Renal pelvis (tissue), 4 donors: ENCODE results near the gene RPL41. TPM values are rescaled to one million over a fixed set of nuclear protein-coding genes. Genes with fewer than 3 reads are reported as not detected.
"Not testable (repeated sequence)": the region's sequence is repeated elsewhere in the genome, so short reads cannot be mapped to it uniquely, and the experiment has no call there.

Experiments
- DNase-seq: peaks from one replicate; pipeline ENCODE4 v3.0.0-alpha.2; 2013
- polyA plus RNA-seq, 3 donors: library from polyadenylated mRNA; unstranded; fragments of 120-200 nt; gene quantifications; one replicate each; pipeline ENCODE4 v1.2.1, GENCODE V29; 2013; ENCODE audit not compliant: insufficient read length in 3 of 3

The RPL41 gene
- polyA plus RNA-seq, 3 donors, result 4,623 to 5,799 (median 4,745) TPM

- DNase-seq, result peak; percentile 39
These were observed 30.3 kb downstream of the RPL41 start for GRCh38 chr12:56146492-56147460.

DNA sequence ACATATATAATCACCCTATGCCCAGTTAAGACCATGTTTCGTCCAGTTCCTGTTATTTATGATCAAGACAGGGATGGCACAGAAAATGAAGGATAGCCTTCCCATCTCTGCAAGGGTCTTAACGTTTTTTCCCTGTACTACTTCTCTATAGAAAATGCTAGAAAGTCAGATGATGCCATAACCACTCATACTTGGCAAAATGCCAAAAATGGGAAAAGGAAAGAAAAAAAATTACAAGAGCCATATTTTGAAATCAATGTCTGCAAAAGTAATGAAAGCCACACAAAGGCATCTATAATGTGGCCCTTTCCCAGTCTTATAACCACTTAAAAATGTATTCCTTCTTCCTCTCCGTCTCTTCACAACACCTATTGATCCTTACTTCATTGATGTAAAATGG is 34.1 kb downstream of the RPL41 start:
- DNase-seq, result no peak

DNA sequence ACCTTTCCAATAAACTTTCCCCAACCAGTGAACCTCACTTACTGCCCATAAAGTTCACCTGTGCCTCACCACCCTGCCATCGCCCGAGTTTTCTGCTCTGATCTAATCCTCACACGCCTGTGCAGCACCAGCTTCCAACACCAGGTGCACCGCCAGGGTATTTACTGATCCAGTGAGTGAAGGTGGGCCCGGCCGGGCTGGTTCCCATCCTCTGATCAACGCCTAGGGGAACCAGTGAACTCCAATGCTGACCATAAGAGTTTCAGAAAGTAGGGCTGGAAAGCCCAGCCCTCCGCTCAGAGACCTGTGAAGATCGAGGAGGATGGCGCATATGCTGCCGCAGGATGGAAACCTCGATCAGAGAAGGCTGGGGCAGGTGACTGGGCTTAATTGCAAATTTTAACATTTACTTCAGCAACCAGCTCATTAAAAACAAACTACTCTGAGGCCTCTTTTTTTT is 35.3 kb downstream of the RPL41 start:
- peak; percentile 48 for DNase-seq

DNA sequence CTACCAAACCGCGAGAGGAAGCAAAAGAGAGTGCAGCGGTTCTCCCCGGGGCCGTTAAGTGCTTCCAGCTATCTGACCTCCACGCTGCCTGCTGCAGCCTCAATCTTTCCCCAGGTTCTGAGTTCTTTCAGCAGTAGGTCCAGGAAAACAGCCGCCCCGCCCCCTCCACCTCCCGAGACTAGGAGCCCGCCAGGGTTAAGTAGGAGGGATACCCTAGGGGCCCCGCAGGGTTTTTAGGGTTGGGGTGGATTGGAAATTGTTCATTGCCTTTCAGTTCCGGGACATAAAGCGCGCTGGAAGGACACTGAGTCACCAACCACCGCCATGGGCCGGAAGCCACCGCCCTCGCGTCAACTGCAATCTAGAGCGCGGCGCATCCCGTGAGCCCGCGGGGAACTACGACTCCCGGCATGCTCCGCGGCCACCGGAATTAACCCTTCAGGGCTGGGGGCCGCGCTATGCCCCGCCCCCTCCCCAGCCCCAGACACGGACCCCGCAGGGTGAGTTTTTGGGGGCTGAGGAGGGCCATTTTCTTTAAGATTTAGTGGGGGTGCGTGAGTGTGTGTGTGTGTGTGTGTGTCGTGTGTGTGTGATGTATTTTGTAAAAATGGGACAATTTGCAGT is 35.8 kb downstream of the RPL41 start, which contains the start of gene MYL6B:
Gene MYL6B (plus strand): TSS at position 456 of the 624 bp plus-strand sequence. CDS start 1,332 bp downstream, outside the sequence.
- DNase-seq, result peak; percentile 91

- no peak for DNase-seq
These were observed 36.6 kb downstream of the RPL41 start for GRCh38 chr12:56152756-56153677.

GRCh38 chr12:56153678-56154065 is 37.2 kb downstream of the RPL41 start:
- no peak for DNase-seq

- no peak for DNase-seq
These were observed 37.9 kb downstream of the RPL41 start for GRCh38 chr12:56154246-56154771.

- no peak for DNase-seq
These were observed 38.4 kb downstream of the RPL41 start for GRCh38 chr12:56154818-56155217.

- no peak for DNase-seq
These were observed 38.9 kb downstream of the RPL41 start for GRCh38 chr12:56155256-56155845.

GRCh38 chr12:56156464-56157200 is 40.2 kb downstream of the RPL41 start:
- not testable (repeated sequence) for DNase-seq

DNA sequence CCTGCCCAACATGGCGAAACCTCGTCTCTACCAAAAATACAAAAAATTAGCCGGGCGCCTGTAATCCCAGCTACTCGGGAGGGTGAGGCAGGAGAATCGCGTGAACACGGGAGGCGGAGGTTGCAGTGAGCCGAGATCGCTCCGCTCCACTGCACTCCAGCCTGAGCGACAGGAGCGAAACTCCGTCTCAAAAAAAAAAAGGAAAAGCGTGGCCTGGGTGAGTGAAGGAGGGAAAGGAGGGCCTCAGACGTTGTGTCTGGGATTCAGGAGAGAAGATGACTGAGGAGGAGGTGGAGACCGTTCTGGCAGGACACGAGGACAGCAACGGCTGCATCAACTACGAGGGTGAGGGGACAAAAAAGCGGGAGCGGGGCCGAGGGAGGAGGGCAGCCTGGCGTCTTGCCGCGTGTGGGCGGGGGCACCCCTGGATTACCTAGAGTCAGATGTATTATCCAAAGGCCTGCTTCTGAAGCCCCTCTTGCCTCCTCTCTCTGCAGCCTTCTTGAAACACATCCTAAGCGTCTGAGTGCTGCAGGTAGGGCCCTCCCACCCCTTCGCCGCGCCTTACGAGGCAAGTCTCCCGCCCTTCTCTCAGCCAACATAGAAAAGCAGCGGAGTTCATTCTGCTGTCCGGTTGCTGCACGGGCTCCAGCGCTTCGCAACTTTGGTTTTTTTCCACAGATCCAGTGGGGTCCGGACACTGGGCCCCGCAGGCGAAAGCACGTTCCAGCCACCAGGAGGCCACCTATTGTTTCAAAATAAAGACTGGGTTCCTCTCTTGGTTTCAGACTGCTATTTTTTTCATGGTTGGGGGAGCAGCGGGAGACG is 41.0 kb downstream of the RPL41 start:
- DNase-seq, result peak; percentile 94

DNA sequence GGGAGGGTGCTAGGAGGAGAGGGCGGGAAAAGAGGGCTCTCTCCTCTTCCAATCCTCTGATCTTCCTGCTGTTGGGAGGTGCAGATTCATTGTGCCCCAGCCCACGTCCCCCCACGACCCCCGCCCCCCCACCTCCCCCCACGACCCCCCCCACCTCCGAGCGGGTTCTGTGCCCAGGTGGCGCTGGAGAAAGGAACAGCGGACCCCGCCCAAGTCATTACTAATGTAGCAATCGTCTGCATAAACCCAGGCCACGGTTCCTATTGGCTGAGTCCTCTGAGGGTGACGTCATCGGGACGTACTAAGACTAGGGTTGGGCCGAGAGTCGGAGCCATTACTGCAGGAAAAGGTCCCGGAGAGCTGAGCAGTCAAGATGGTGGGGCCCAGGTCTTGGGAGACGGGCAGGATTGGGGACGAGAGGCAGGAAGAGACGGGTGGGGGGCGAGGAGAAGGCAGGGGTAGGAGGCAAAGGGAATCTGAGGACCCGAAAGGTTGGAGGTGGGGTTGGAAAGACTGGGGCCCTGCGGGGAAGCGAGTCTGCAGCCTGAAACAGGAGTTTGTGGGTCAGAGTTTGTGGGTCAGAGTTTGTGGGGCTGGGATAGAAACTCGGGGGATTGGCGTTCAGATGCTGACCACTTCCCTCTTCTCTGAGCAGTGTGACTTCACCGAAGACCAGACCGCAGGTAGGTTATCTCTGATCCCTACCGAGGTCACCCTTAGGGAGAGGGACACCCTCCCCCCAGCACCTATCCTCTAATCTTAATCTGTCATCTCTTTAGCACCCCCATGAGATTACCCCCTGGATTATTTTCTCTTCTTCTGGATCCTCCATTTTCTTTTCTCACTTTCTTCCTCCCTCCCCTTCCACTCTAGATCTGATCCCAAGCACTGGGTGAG is 41.8 kb downstream of the RPL41 start, which contains the start of gene MYL6:
Gene MYL6 (plus strand): TSS at position 331 of the 897 bp plus-strand sequence. CDS start 43 bp downstream, at position 374.
- DNase-seq, result peak; percentile 99

- DNase-seq, result peak; percentile 58
These were observed 42.6 kb downstream of the RPL41 start for GRCh38 chr12:56158926-56159461.

GRCh38 chr12:56159482-56160192 is 43.2 kb downstream of the RPL41 start:
- DNase-seq, result no peak

DNA sequence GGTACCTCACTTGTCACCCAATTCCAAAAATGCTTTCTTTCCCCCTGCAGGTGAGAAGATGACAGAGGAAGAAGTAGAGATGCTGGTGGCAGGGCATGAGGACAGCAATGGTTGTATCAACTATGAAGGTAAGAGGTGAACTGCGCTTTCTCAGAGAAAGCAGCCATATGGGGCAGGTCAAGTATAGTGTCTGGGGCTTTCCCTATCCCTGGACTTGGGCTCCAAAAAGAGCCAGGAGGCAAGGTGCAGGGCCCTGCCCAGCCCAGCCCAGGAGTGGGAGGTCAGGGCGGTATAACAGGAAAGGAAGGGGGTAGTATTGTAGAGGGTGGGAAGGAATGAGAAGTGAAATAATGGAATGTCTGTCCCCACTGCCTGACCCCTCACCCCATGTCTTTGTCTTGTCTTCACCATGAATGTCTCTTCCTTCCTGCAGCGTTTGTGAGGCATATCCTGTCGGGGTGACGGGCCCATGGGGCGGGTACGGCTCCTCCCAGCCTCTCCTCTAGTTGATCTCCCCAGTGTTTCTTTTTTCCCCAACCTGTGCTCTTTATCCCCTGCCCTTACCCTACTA is 43.8 kb downstream of the RPL41 start:
- no peak for DNase-seq

- no peak for DNase-seq
These were observed 44.7 kb downstream of the RPL41 start for GRCh38 chr12:56160894-56161689.
